Body of pancreas (tissue), 4 donors: ENCODE data around the gene FN3KRP. TPM values are rescaled to one million over a fixed set of nuclear protein-coding genes. Genes with fewer than 3 reads are reported as not detected.

Experiments
- ATAC-seq: fragments of 150-250 bp; one replicate; pipeline ENCODE4 v1.9.1; 2016
- DNase-seq, 4 donors: peaks; one replicate each; pipeline ENCODE4 v3.0.0-alpha.2; 2019
- H3K27ac ChIP-seq, 4 donors: fragments of 200-600 bp; sonication (generic); 1 replicate in 3 of 4; 2 replicates in 1 of 4; pipeline versions ENCODE4 v1.5.1 to v1.6.1; 2016 to 2019; ENCODE audit warnings: mild to moderate bottlenecking in 1 of 4, mixed read lengths in 1 of 4, moderate library complexity in 1 of 4
- H3K27me3 ChIP-seq, 2 donors: fragments of 200-600 bp; sonication (generic); one replicate each; pipeline ENCODE4 v1.6.0; 2016; ENCODE audit warnings: mild to moderate bottlenecking in 1 of 2
- H3K36me3 ChIP-seq, 2 donors: fragments of 200-600 bp; sonication (generic); replicated peaks in 1 of 2; 2 replicates each; pipeline ENCODE4 v1.5.1; 2016; ENCODE audit warnings: low read depth in 2 of 2; ENCODE audit not compliant: insufficient read depth in 1 of 2
- H3K4me1 ChIP-seq: fragments of 200-600 bp; sonication (generic); one replicate; pipeline ENCODE4 v1.6.0; 2016
- H3K4me3 ChIP-seq, 2 donors: fragments of 200-600 bp; sonication (generic); 1 replicate in 1 of 2; 2 replicates in 1 of 2; pipeline ENCODE4 v1.5.1; 2016 to 2019
- H3K9me3 ChIP-seq, 3 donors: fragments of 200-600 bp; sonication (generic); 1 replicate in 2 of 3; 2 replicates in 1 of 3; pipeline ENCODE4 v1.5.1; 2016
- CTCF ChIP-seq, 7 experiments: fragments of 450-650 bp in 4 of 7; fragments of 200-600 bp in 3 of 7; sonication (generic) in 3 of 7; IDR thresholded peaks; one replicate each; pipeline ENCODE4 v1.5.1; 2016 to 2019; ENCODE audit warnings: antibody characterized with exemption in 7 of 7
- POLR2A ChIP-seq, 3 donors: fragments of 450-650 bp; IDR thresholded peaks; one replicate each; pipeline ENCODE4 v1.6.1; 2016; ENCODE audit warnings: antibody characterized with exemption in 3 of 3, mild to moderate bottlenecking in 2 of 3
- WGBS, 2 donors: methylation state at CpG; one replicate each; pipeline ENCODE4 v1.1.5; 2017; 5-methylcytosine and 5-hydroxymethylcytosine counted together
- intact Hi-C: fragments of 100-400 bp; cut with DNase I; formaldehyde crosslinking; loops from one replicate; pipeline ENCODE4 v1.15.1; 2023
- total RNA-seq, 2 donors: library from RNA; depleted of rRNA; stranded (reverse); fragments of >200 nt; gene quantifications; one replicate each; pipeline ENCODE4 v1.1.0, GENCODE V29; 2016

The FN3KRP gene, protein sequence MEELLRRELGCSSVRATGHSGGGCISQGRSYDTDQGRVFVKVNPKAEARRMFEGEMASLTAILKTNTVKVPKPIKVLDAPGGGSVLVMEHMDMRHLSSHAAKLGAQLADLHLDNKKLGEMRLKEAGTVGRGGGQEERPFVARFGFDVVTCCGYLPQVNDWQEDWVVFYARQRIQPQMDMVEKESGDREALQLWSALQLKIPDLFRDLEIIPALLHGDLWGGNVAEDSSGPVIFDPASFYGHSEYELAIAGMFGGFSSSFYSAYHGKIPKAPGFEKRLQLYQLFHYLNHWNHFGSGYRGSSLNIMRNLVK
- 1 to 10 TPM; 7.6 to 8.0 TPM for total RNA-seq

DNA sequence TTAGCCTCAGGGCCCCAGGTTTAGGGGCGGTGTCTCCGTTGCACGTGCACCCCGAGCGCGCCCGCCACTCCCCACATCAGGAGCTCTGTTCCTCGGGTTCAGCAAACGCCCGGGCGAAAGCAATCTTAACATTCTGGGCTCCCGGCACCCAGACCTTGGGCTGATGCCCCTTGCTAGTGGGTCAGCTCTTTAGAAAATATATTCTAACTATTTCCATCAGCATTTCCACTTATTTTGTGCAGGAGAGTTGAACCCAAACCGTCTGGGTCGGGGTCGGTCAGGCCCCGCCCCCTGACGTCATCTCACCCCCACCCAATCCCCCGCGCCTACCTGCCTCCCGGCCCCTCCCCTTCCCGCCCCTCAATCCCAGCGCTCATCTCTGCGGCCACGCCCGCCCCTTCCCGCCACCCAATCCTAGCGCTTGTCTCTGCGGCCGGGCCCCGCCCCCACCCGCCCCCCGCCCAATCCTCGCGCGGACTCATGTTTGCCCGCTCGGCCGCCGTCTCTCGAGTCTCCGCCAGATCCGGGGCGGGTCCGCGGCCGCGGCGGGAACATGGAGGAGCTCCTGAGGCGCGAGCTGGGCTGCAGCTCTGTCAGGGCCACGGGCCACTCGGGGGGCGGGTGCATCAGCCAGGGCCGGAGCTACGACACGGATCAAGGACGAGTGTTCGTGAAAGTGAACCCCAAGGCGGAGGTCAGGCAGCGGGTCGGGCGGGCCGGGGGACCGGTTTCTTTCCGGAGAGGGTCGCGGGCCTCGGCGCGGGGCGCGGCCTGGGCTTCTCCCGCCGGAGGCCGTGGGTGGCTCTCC is at the start of gene FN3KRP:
Gene FN3KRP, plus strand, starts transcription at position 504 of the 808 bp plus-strand sequence. Its CDS starts 50 bp downstream, at position 554.
- DNase-seq (peak; percentile 97 to 98 (median 98)), ATAC-seq (peak; percentile 98)
- Histone ChIP-seq H3K4me1 (peaks cover 19% of the 10 kb centered on the region), H3K4me3 (peak within 1 kb of the TSS; percentile 39 to 99), H3K36me3 (no peaks in the 10 kb centered on the region), H3K27ac (peak within 1 kb of the TSS; percentile 63 to 88 (median 72)), H3K9me3 (no peaks in the 10 kb centered on the region), H3K27me3 (no peaks in the 10 kb centered on the region)
- WGBS, 2 donors = 0 to 1% methylated on average over 12 to 58 of the region's 75 CpGs
- intact Hi-C loops = no loop called here
- TF ChIP-seq POLR2A (IDR thresholded peaks at IDR 0.05) (peak in 2 of 3 donors; percentile 54 to 56), CTCF (IDR thresholded peaks at IDR 0.05) (no peak)

DNA sequence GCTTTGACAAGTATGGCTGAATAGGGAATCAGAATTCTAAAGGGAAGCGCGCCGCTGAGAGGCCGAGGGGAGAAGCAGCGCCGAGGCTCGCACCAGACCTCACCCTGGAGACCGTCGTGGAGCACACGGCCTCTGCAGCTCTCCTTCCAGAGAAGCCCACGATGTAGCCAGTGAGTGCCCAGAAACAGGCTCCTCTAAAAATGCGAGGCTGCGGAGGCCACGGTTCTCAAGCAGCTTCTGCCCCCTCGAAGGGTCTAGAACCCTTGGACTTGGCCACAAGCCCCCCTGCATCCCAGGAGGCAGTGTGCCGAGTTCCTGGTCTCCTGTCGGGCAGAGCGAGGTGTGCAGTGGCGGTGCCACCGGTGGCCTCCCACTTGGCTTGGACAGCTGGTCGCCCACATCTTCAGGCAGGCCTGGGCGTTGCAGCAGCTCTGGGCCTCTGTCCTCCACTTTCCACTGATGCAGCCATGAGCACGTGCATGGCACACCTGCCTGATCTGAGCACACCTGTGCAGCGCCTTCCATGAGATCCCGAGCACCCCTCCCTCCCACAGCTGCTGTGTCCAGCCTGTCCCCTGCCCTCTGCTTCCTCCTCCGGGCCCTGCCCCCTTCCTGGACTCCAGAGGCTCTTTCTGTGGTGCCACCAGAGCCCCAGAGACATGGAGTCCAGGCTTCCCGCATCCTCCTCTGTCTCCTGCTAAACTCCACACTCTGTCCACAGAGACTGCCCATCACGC is 49.4 kb upstream of the FN3KRP start:
- Histone ChIP-seq H3K27ac (no peak overlapping the region), H3K4me3 (no peak overlapping the region), H3K9me3 (no peaks in the 10 kb centered on the region), H3K36me3 (no peaks in the 10 kb centered on the region), H3K27me3 (no peaks in the 10 kb centered on the region), H3K4me1 (peaks cover 5% of the 10 kb centered on the region)
- intact Hi-C loops = loop anchor here (5.0 kb wide), 1 partner anchor 110 kb away; no protein-coding TSS in a partner anchor
- 88 to 93% methylated on average over 22 to 26 of the region's 28 CpGs for WGBS, 2 donors
- no peak for TF ChIP-seq CTCF (IDR thresholded peaks at IDR 0.05)
- no peak for TF ChIP-seq POLR2A (IDR thresholded peaks at IDR 0.05)
- ATAC-seq (no peak), DNase-seq (no peak)

GRCh38 chr17:82667668-82668000 is 48.9 kb upstream of the FN3KRP start:
- Histone ChIP-seq H3K9me3 (no peaks in the 10 kb centered on the region), H3K4me3 (no peak overlapping the region), H3K4me1 (peaks cover 5% of the 10 kb centered on the region), H3K27ac (no peak overlapping the region), H3K36me3 (no peaks in the 10 kb centered on the region), H3K27me3 (no peaks in the 10 kb centered on the region)
- DNase-seq (no peak), ATAC-seq (no peak)
- WGBS, 2 donors = 80 to 86% methylated on average over 1 to 15 of the region's 15 CpGs
- TF ChIP-seq POLR2A (IDR thresholded peaks at IDR 0.05) (no peak), CTCF (IDR thresholded peaks at IDR 0.05) (no peak)
- intact Hi-C loops = loop anchor here (5.0 kb wide), 1 partner anchor 110 kb away; no protein-coding TSS in a partner anchor

GRCh38 chr17:82668024-82668630 is 48.4 kb upstream of the FN3KRP start:
- DNase-seq (no peak), ATAC-seq (no peak)
- Histone ChIP-seq H3K4me3 (no peak overlapping the region), H3K4me1 (peaks cover 5% of the 10 kb centered on the region), H3K9me3 (no peaks in the 10 kb centered on the region), H3K36me3 (no peaks in the 10 kb centered on the region), H3K27me3 (no peaks in the 10 kb centered on the region), H3K27ac (no peak overlapping the region)
- intact Hi-C loops = loop anchor here (5.0 kb wide), 1 partner anchor 109 kb away; no protein-coding TSS in a partner anchor
- TF ChIP-seq CTCF (IDR thresholded peaks at IDR 0.05) = no peak
- TF ChIP-seq POLR2A (IDR thresholded peaks at IDR 0.05) = no peak
- WGBS, 2 donors = 73 to 81% methylated on average over 3 to 12 of the region's 16 CpGs
